Stimulated activated CD8-positive, alpha-beta memory T cell treated with anti-CD3 and anti-CD28 coated beads, Interleukin-7, amount 100 ng/mL, for 4 hours (primary cell): ENCODE data around the gene JAML.
A peak's percentile ranks its signal among the peaks of the same experiment; 100 is the strongest.

Experiments
- DNase-seq, 2 donors: peaks; one replicate each; pipeline ENCODE4 v3.0.0-alpha.2; 2020; ENCODE audit warnings: low read depth in 2 of 2

Gene JAML

GRCh38 chr11:118146554-118146953 lies 78.3 kb downstream of the JAML start:
- DNase-seq = no peak

- peak; percentile 71 to 75 for DNase-seq
These were observed 79.3 kb downstream of the JAML start for GRCh38 chr11:118145285-118146227.

GRCh38 chr11:118144301-118145268 lies 80.2 kb downstream of the JAML start:
- no peak for DNase-seq
